Fibroblast of lung (primary cell): ENCODE measurements around the gene STX8. TPM values are rescaled to one million over a fixed set of nuclear protein-coding genes. Genes with fewer than 3 reads are reported as not detected.

Experiments
- DNase-seq, 2 donors: peaks; one replicate each; pipeline versions ENCODE4 v3.0.0 to v3.0.0-alpha.2; 2010; ENCODE audit warnings: low read depth in 2 of 2
- H2AFZ ChIP-seq: 2 replicates; pipeline ENCODE4 v1.5.1; 2012; ENCODE audit warnings: low read length, control low read depth, inconsistent platforms
- H3K27ac ChIP-seq: 2 replicates; pipeline ENCODE4 v1.5.1; 2011; ENCODE audit warnings: low read length, control low read depth; ENCODE audit not compliant: insufficient read depth
- H3K27me3 ChIP-seq: 2 replicates; pipeline ENCODE4 v1.5.1; 2011; ENCODE audit warnings: mild to moderate bottlenecking, low read length; ENCODE audit not compliant: control insufficient read depth, insufficient read depth
- H3K36me3 ChIP-seq: 2 replicates; pipeline ENCODE4 v1.5.1; 2011; ENCODE audit warnings: low read length; ENCODE audit not compliant: control insufficient read depth, insufficient read depth
- H3K4me1 ChIP-seq: 2 replicates; pipeline ENCODE4 v1.5.1; 2011; ENCODE audit warnings: low read length; ENCODE audit not compliant: control insufficient read depth, insufficient read depth; ENCODE audit errors: extremely low read depth
- H3K4me2 ChIP-seq: 2 replicates; pipeline ENCODE4 v1.5.1; 2011; ENCODE audit warnings: low read length, control low read depth; ENCODE audit not compliant: insufficient read depth; ENCODE audit errors: extremely low read depth
- H3K4me3 ChIP-seq, 4 experiments: fragments of 200-600 bp in 1 of 4; sonication (generic) in 1 of 4; replicated peaks in 1 of 4; 2 replicates each; pipeline ENCODE4 v1.5.1; 2011 to 2016; ENCODE audit warnings: low read length in 4 of 4, low read depth in 3 of 4, mild to moderate bottlenecking in 3 of 4, control low read depth in 2 of 4, inconsistent platforms in 1 of 4, mixed read lengths in 1 of 4; ENCODE audit not compliant: insufficient read depth in 1 of 4; ENCODE audit errors: control extremely low read depth in 1 of 4
- H3K79me2 ChIP-seq: 2 replicates; pipeline ENCODE4 v1.5.1; 2012; ENCODE audit warnings: mild to moderate bottlenecking, low read length, inconsistent platforms; ENCODE audit not compliant: control insufficient read depth, insufficient read depth
- H3K9ac ChIP-seq: 2 replicates; pipeline ENCODE4 v1.5.1; 2011; ENCODE audit warnings: mild to moderate bottlenecking, low read length, control low read depth; ENCODE audit not compliant: insufficient read depth
- H3K9me3 ChIP-seq: 2 replicates; pipeline ENCODE4 v1.5.1; 2012; ENCODE audit warnings: low read depth, low read length; ENCODE audit not compliant: control insufficient read depth, insufficient read depth
- H4K20me1 ChIP-seq: 2 replicates; pipeline ENCODE4 v1.5.1; 2011; ENCODE audit warnings: low read length; ENCODE audit not compliant: control insufficient read depth, insufficient read depth; ENCODE audit errors: extremely low read depth
- CTCF ChIP-seq, 2 donors: IDR thresholded peaks in 1 of 2; conservative IDR thresholded peaks in 1 of 2; 1 replicate in 1 of 2; 2 replicates in 1 of 2; pipeline ENCODE4 v1.5.1; 2011 to 2012; ENCODE audit warnings: low read length in 2 of 2, control low read depth in 1 of 2, inconsistent platforms in 1 of 2, low read depth in 1 of 2, mild to moderate bottlenecking in 1 of 2
- EZH2 ChIP-seq: IDR thresholded peaks from 2 replicates; pipeline ENCODE4 v1.5.1; 2012; ENCODE audit warnings: low read length, control low read depth, mild to moderate bottlenecking; ENCODE audit errors: missing control alignments
- polyA plus RNA-seq, 2 donors: library from polyadenylated mRNA; depleted of rRNA in 1 of 2; stranded (reverse) in 1 of 2; unstranded in 1 of 2; fragments of >200 nt; gene quantifications; 2 replicates each; pipeline ENCODE4 v1.2.1, GENCODE V29; 2011 to 2012; ENCODE audit warnings: missing spikeins in 1 of 2
- total RNA-seq: library from RNA; depleted of rRNA; stranded (reverse); fragments of >200 nt; gene quantifications from 2 replicates; pipeline ENCODE4 v1.2.1, GENCODE V29; 2014

STX8 gene
- total and polyA plus RNA-seq, 2 donors (not counting 1 experiment from before 2014, with no cell fraction given): 84.7 to 128 TPM

GRCh38 chr17:9406046-9406606, 169.5 kb downstream of the STX8 start:
- peak; percentile 29 to 37 for DNase-seq
- H3K79me2 ChIP-seq: no peaks in the 10 kb centered on the region
- TF ChIP-seq CTCF (conservative IDR thresholded peaks at IDR 0.05 in 1 of 2, IDR thresholded peaks at IDR 0.05 in 1 of 2; ENCODE audit: low read depth in 1 of 2, low read length in 2 of 2): no peak
- no peak overlapping the region for H2AFZ ChIP-seq
- H3K4me2 ChIP-seq: no peak overlapping the region
- H4K20me1 ChIP-seq: no peaks in the 10 kb centered on the region
- no peaks in the 10 kb centered on the region for H3K27me3 ChIP-seq
- no peaks in the 10 kb centered on the region for H3K9me3 ChIP-seq
- peaks cover 9% of the 10 kb centered on the region for H3K4me1 ChIP-seq
- no peak overlapping the region for H3K27ac ChIP-seq
- no peak overlapping the region for H3K9ac ChIP-seq
- no peaks in the 10 kb centered on the region for H3K36me3 ChIP-seq
- no peak overlapping the region for H3K4me3 ChIP-seq

GRCh38 chr17:9403257-9403656, 172.4 kb downstream of the STX8 start:
- Histone ChIP-seq H3K4me3 (no peak overlapping the region), H3K79me2 (no peaks in the 10 kb centered on the region), H3K4me2 (no peak overlapping the region), H4K20me1 (no peaks in the 10 kb centered on the region), H3K27ac (no peak overlapping the region), H2AFZ (no peak overlapping the region), H3K9me3 (no peaks in the 10 kb centered on the region), H3K27me3 (no peaks in the 10 kb centered on the region), H3K36me3 (no peaks in the 10 kb centered on the region), H3K4me1 (no peaks in the 10 kb centered on the region), H3K9ac (no peak overlapping the region)
- no peak for DNase-seq
- TF ChIP-seq CTCF (conservative IDR thresholded peaks at IDR 0.05 in 1 of 2, IDR thresholded peaks at IDR 0.05 in 1 of 2; ENCODE audit: low read depth in 1 of 2, low read length in 2 of 2) (no peak), EZH2 (no peak)

- Histone ChIP-seq H3K4me1 (no peaks in the 10 kb centered on the region), H3K36me3 (no peaks in the 10 kb centered on the region), H3K9ac (no peak overlapping the region), H3K4me3 (no peak overlapping the region), H3K4me2 (no peak overlapping the region), H3K9me3 (no peaks in the 10 kb centered on the region), H3K27ac (no peak overlapping the region), H3K79me2 (no peaks in the 10 kb centered on the region), H2AFZ (no peak overlapping the region), H4K20me1 (no peaks in the 10 kb centered on the region), H3K27me3 (no peaks in the 10 kb centered on the region)
- DNase-seq: peak in 1 of 2 donors; percentile 52
- TF ChIP-seq CTCF (conservative IDR thresholded peaks at IDR 0.05 in 1 of 2, IDR thresholded peaks at IDR 0.05 in 1 of 2; ENCODE audit: low read depth in 1 of 2, low read length in 2 of 2): peak; percentile 46 to 71
- TF ChIP-seq EZH2: no peak
Observed at GRCh38 chr17:9402590-9403199, 172.9 kb downstream of the STX8 start.
